Activated CD8-positive, alpha-beta T cell treated with anti-CD3 and anti-CD28 coated beads, Interleukin-2, amount 10 ng/mL, durations not matched to agents 7 days and 5 days (primary cell): Measurements from ENCODE around the gene DDX39A. TPM values are rescaled to one million over a fixed set of nuclear protein-coding genes. Genes with fewer than 3 reads are reported as not detected.
A peak's percentile ranks its signal among the peaks of the same experiment; 100 is the strongest.
"Not testable (repeated sequence)": the region's sequence is repeated elsewhere in the genome, so short reads cannot be mapped to it uniquely, and the experiment has no call there.

Experiments used
- ATAC-seq: fragments of 150-1000 bp; cut with Tn5 transposase; one replicate; pipeline ENCODE4 v1.10.0; 2021; ENCODE audit warnings: moderate library complexity
- CTCF ChIA-PET: fragments of 350-600 bp; sonication (Branson Sonifier 250); formaldehyde crosslinking; loops from one replicate; lab custom pipeline; 2021; ENCODE audit warnings: antibody characterized with exemption; lab: Charles Lee
- POLR2A ChIA-PET: fragments of 350-600 bp; sonication (Branson Sonifier 250); formaldehyde crosslinking; loops from one replicate; lab custom pipeline; 2021; ENCODE audit warnings: antibody characterized with exemption; lab: Charles Lee
- DNase-seq: peaks from one replicate; pipeline ENCODE4 v3.0.0-alpha.2; 2020
- H3K27ac Mint-ChIP-seq: one replicate; pipeline ENCODE4 v1.8.0; 2021; ENCODE audit warnings: mild to moderate bottlenecking, mixed read lengths
- H3K27me3 Mint-ChIP-seq: one replicate; pipeline ENCODE4 v1.8.0; 2021; ENCODE audit warnings: low read depth, mixed read lengths
- H3K36me3 Mint-ChIP-seq: one replicate; pipeline ENCODE4 v1.8.0; 2021; ENCODE audit warnings: low read depth, mixed read lengths
- H3K4me1 Mint-ChIP-seq: one replicate; pipeline ENCODE4 v1.8.0; 2021; ENCODE audit warnings: low read depth, mixed read lengths
- H3K4me3 Mint-ChIP-seq: one replicate; pipeline ENCODE4 v1.8.0; 2021; ENCODE audit warnings: mild to moderate bottlenecking, mixed read lengths
- H3K9me3 Mint-ChIP-seq: one replicate; pipeline ENCODE4 v1.8.0; 2022; ENCODE audit warnings: mixed read lengths; ENCODE audit not compliant: insufficient read depth
- total RNA-seq, 2 experiments: library from RNA; stranded (reverse); gene quantifications; one replicate each; pipeline ENCODE4 v1.2.3, GENCODE V29; 2021

Gene DDX39A
- total RNA-seq, 2 experiments from 2014 or later, result 309 to 313 TPM

DNA sequence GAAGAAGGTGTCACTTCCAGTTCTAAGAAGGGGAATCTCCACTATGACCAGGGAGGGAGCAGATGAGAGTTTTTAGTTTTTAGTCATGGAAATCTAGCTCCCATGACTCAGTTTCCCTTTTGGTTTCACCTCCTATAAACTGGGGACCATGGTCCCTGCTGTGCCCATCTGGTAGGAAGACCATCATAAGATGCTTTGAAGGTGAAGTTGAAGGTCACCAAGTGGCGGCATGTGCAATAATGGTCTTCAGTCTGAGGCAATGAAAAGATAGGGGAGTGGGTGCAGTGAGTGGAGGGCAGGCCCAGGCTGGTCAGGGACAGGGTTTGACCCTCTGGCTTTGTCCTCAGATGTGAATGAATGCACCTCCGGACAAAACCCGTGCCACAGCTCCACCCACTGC lies 22.4 kb downstream of the DDX39A start:
- ChIA-PET POLR2A (interaction anchor here (2.9 kb wide), 1 partner anchor 8 kb away, joined by 11 read pairs; no protein-coding TSS in a partner anchor), CTCF (interaction anchor here (1.4 to 1.7 kb wide), 2 partner anchors 10 to 35 kb away, joined by 4 to 5 read pairs; no protein-coding TSS in a partner anchor)
- not testable (repeated sequence) for DNase-seq, H3K4me3 Mint-ChIP-seq, H3K4me1 Mint-ChIP-seq, ATAC-seq, H3K27me3 Mint-ChIP-seq, H3K27ac Mint-ChIP-seq, H3K9me3 Mint-ChIP-seq
- H3K36me3 Mint-ChIP-seq, result peaks cover 68% of the 10 kb centered on the region

DNA sequence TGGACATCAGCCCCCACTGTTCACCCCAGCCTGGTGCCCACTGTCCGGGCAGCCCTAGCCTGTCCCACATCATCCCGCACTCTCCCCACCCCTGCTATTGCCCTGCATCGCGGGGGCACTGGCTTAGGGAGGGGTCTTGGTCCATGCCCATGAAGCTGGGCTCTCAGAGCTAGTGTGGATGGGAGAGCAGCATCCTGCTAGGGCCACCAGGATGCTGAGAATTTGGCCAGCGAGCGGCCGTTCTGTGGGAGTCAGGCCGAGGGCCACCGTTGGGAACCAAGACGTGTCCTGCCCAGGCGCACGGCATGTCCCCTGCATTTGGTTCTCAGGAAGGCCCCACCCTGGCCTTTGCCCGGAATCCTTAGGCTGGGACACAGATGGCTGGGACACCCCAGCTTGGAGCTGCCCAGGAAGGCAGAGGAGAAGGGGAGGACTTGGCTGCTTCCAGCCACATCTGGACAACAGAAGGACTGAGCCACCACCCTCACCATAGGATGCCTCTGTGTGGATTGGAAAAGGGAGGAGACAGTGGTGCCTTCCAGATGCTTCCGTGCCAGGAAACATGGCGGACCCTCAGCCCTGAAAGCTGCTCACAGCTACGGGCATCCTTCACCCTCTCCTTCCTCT lies 23.3 kb downstream of the DDX39A start:
- peak; percentile 7 for ATAC-seq
- peaks cover 66% of the 10 kb centered on the region for H3K36me3 Mint-ChIP-seq

DNA sequence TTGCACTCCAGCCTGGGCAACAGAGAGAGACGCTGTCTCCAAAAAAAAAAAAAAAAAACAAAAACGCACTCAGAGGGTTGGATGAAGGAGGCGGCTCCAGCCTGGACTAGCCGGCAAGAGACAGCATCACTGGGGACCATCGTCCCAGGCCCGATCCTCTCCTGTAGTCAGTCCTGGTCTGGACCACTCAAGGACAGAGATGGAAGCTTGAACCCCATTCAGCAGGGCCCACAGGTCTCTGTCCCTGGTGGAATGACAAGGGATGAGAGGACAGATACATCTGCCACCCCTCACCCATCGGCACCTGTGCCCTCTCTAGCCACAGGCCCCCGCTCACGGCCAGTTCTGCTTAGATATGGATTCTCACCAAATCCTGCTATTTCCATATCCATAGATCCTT lies 23.9 kb downstream of the DDX39A start:
- Mint-ChIP-seq H3K4me3 (no peak overlapping the region), H3K27me3 (no peaks in the 10 kb centered on the region), H3K9me3 (no peaks in the 10 kb centered on the region), H3K4me1 (peaks cover 10% of the 10 kb centered on the region), H3K36me3 (peaks cover 68% of the 10 kb centered on the region), H3K27ac (no peak overlapping the region)
- ATAC-seq, result peak; percentile 2
- CTCF ChIA-PET, result no interaction called here
- POLR2A ChIA-PET, result interaction anchor here (2.9 kb wide), 1 partner anchor 9 kb away, joined by 11 read pairs; no protein-coding TSS in a partner anchor
- no peak for DNase-seq

More for the DNA sequence above, 23.3 kb downstream of the DDX39A start:
- peaks cover 6% of the 10 kb centered on the region for H3K4me1 Mint-ChIP-seq
- no peak overlapping the region for H3K4me3 Mint-ChIP-seq
- DNase-seq, result no peak
- CTCF ChIA-PET, result no interaction called here
- no peaks in the 10 kb centered on the region for H3K27me3 Mint-ChIP-seq
- H3K27ac Mint-ChIP-seq, result no peak overlapping the region
- POLR2A ChIA-PET, result interaction anchor here (0.7 to 2.9 kb wide), 2 partner anchors 9 to 13 kb away, joined by 3 to 11 read pairs; no protein-coding TSS in a partner anchor
- no peaks in the 10 kb centered on the region for H3K9me3 Mint-ChIP-seq

DNA sequence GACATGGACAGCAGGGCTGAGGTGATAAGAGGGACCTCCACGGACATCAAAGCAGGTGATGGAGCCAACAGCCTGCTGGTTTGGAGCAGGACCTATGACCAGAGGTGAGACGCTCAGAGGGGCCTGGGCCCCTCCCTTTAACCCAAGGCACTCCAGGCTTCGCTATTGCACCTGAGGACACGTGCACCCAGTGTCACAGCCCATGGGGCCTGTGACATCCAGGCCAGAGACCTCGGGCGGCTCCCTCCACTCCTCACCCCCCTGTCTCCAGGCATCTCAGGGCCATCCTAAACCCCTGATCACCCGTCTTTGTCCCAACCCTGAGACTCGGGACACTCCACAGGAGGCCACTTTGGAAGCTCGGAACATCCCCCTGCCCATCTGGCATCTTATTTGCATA lies 25.0 kb downstream of the DDX39A start:
- H3K9me3 Mint-ChIP-seq, result no peaks in the 10 kb centered on the region
- no peak overlapping the region for H3K4me3 Mint-ChIP-seq

DNA sequence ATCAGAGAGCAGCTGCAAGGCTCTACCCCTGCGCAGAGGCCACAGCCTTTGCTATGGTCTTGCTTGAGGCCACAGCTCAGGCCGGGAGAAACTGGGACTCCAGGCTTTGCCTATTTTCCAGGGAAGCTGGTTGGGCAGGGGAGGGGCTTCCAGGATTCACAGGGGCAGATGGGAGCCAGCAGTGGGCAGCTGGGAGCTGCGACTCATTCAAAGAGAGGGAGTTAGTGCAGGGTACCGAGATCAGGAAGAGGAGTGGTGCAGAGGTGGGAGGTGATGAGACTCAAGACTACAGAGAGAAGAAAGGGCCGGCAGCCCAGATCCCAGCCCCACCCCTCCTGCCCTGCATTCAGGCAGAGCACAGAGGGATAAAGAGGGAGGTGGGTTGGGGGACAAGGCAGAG lies 25.8 kb downstream of the DDX39A start:
- Mint-ChIP-seq H3K4me1 (peaks cover 16% of the 10 kb centered on the region), H3K27me3 (no peaks in the 10 kb centered on the region), H3K9me3 (no peaks in the 10 kb centered on the region), H3K27ac (no peak overlapping the region), H3K4me3 (no peak overlapping the region), H3K36me3 (peaks cover 71% of the 10 kb centered on the region)
- ChIA-PET CTCF (interaction anchor here (1.1 kb wide), 1 partner anchor 12 kb away, joined by 6 read pairs; no protein-coding TSS in a partner anchor), POLR2A (interaction anchor here (1.3 to 1.5 kb wide), 3 partner anchors 11 to 30 kb away, joined by 3 to 4 read pairs (median 4); partner anchors contain the start of gene ADGRE5)
- peak; percentile 2 for ATAC-seq
- DNase-seq, result no peak

More for the DNA sequence above, 25.0 kb downstream of the DDX39A start:
- ATAC-seq (peak; percentile 4), DNase-seq (no peak)
- H3K27me3 Mint-ChIP-seq, result no peaks in the 10 kb centered on the region
- peaks cover 70% of the 10 kb centered on the region for H3K36me3 Mint-ChIP-seq
- H3K27ac Mint-ChIP-seq, result no peak overlapping the region
- POLR2A ChIA-PET, result interaction anchor here (0.9 to 2.9 kb wide), 3 partner anchors 11 to 38 kb away, joined by 3 to 11 read pairs (median 4); no protein-coding TSS in a partner anchor
- CTCF ChIA-PET, result interaction anchor here (1.0 to 1.4 kb wide), 2 partner anchors 12 to 34 kb away, joined by 3 read pairs; no protein-coding TSS in a partner anchor
- peaks cover 10% of the 10 kb centered on the region for H3K4me1 Mint-ChIP-seq

DNA sequence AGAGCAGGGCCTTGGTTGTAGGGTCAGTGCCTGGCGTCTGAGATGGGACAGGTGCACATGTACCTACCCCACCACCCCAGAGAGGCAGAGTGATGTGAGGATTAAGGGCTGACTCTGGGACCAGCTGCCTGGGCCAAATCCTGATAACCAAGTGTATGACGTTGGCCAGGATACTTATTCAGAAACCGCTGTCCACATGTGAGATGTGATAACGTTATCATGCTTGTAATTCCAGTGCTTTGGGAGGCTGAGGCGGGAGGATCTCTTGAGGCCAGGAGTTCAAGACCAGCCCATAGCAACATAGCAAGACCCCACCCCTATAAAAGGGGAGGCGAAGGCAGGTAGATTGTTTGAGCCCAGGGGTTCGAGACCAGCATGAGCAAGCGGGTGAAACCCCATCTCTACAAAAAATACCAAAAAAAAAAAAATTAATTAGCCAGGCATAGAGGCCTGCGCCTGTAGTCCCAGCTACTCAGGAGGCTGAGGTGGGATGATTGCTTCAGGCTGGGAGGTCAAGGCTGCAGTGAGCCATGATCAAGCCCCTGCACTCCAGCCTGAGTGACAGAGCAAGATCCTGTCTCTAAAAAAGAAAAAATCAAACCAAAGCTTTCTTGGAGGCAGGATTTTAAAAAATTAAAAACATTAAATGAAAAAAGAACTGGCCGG lies 27.9 kb downstream of the DDX39A start:
- ChIA-PET POLR2A (interaction anchor here (1.1 to 1.3 kb wide), 2 partner anchors 9 kb away, joined by 3 read pairs; no protein-coding TSS in a partner anchor), CTCF (interaction anchor here (1.3 to 1.8 kb wide), 2 partner anchors 8 to 15 kb away, joined by 3 to 6 read pairs; no protein-coding TSS in a partner anchor)
- Mint-ChIP-seq H3K27ac (no peak overlapping the region), H3K36me3 (peaks cover 65% of the 10 kb centered on the region), H3K4me1 (peaks cover 19% of the 10 kb centered on the region), H3K9me3 (no peaks in the 10 kb centered on the region), H3K27me3 (no peaks in the 10 kb centered on the region), H3K4me3 (no peak overlapping the region)
- ATAC-seq, result no peak
- DNase-seq, result no peak

DNA sequence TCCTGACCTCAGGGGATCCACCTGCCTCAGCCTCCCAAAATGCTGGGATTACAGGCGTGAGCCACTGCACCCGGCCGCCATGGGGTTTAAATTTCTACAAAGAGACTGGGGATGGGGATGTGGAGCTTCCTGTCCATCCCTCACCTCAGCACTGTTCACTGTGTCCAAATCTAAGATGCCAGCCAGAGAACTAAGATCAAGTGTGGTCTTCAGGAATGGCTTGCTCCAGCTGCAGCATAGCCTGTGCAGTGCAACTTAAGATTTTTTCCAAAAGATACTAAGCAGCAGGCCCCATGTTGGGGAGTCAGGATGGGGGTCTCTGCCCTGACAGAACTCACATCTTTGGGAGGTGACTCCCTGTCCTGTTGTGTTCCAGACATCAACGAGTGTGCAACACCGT lies 28.6 kb downstream of the DDX39A start:
- ATAC-seq (no peak), DNase-seq (no peak)
- H3K36me3 Mint-ChIP-seq, result peaks cover 60% of the 10 kb centered on the region
- no peak overlapping the region for H3K4me3 Mint-ChIP-seq
- H3K4me1 Mint-ChIP-seq, result peaks cover 20% of the 10 kb centered on the region
- ChIA-PET CTCF (interaction anchor here (1.8 kb wide), 1 partner anchor 16 kb away, joined by 6 read pairs; no protein-coding TSS in a partner anchor), POLR2A (interaction anchor here (1.0 to 1.3 kb wide), 3 partner anchors 9 to 27 kb away, joined by 3 read pairs; partner anchors contain the start of gene ADGRE5)
- no peak overlapping the region for H3K27ac Mint-ChIP-seq
- H3K9me3 Mint-ChIP-seq, result no peaks in the 10 kb centered on the region
- H3K27me3 Mint-ChIP-seq, result no peaks in the 10 kb centered on the region

DNA sequence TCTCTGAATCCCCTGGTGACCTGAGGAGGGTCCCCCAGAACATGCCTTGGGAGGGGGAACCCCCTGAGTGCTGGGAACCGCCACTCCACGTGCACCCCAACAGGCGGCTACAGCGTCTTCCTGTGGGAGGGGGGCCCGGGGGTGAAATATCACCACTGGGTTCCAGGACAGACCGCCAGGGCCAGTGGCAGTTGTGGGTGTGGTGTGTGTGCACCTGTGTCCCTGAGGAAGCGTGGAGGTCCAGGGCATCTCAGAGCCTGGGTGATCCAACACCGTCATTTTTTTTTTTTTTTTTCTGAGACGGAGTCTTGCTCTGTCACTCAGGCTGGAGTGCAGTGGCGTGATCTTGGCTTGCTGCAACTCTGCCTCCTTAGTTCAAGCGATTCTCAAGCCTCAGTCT lies 33.6 kb downstream of the DDX39A start:
- Mint-ChIP-seq H3K27me3 (no peaks in the 10 kb centered on the region), H3K36me3 (peaks cover 60% of the 10 kb centered on the region), H3K4me1 (peaks cover 32% of the 10 kb centered on the region), H3K27ac (peak overlapping the region; percentile 89), H3K9me3 (no peaks in the 10 kb centered on the region), H3K4me3 (peak overlapping the region; percentile 86)
- ChIA-PET CTCF (interaction anchor here (1.3 to 7.4 kb wide), 2 partner anchors 21 to 249 kb away, joined by 4 to 135 read pairs; partner anchors contain the start of gene ASF1B), POLR2A (interaction anchor here (1.0 to 7.6 kb wide), 3 partner anchors 11 to 124 kb away, joined by 3 to 415 read pairs (median 15); no protein-coding TSS in a partner anchor)
- no peak for DNase-seq
- ATAC-seq, result no peak

DNA sequence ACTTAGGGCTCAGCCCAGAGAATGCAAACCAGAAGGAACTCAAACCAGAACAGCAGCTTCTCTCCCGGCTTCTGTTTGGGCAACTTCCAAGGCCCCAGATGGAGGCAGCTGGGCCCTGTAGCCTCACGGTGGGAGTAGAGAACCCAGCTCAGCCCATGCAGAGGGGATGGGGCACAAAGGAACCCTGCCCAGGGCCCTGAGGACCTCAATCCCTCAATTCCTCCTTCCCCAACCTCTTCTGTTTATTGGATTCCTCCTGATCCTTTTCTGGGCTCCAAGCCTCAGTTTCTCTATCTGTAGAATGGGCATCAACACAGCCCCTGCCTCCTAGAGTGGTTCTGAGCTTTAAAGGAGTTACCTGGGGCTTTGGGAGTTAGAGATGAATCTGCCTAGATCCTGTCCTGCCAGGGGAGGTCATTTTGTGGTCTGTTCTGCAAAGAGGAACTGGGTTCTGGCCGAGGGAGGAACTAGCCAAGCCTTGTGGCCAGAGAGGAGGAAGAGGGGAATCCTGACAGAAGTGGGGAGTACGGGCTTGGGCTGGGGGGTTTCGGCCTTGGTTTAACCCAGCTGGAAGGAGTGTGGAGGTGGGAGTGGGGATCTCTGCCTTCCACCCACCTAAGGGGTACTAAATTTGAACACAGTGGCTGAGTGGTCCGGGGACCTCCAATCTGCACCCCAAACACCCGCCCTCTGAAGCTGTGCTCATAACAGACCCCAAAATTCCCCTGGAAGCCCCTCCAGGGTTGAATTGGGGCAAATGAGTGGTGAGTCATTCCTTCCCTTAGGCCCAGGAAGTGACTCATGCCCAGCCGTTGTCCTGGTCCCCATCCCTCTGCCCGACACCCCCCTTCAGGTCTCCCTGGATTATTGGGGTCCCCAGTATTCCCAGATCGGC lies 35.2 kb downstream of the DDX39A start:
- DNase-seq (peak; percentile 70), ATAC-seq (peak; percentile 10)
- Mint-ChIP-seq H3K27me3 (no peaks in the 10 kb centered on the region), H3K27ac (peak overlapping the region; percentile 89), H3K4me1 (peaks cover 45% of the 10 kb centered on the region), H3K4me3 (peak overlapping the region; percentile 86), H3K36me3 (peaks cover 54% of the 10 kb centered on the region), H3K9me3 (no peaks in the 10 kb centered on the region)
- ChIA-PET POLR2A (interaction anchor here (0.6 to 7.6 kb wide), 6 partner anchors 9 to 88 kb away, joined by 3 to 415 read pairs (median 15); partner anchors contain the start of gene DDX39A), CTCF (interaction anchor here (0.6 to 7.4 kb wide), 9 partner anchors 8 to 247 kb away, joined by 3 to 135 read pairs (median 7); partner anchors contain the start of gene ASF1B)

DNA sequence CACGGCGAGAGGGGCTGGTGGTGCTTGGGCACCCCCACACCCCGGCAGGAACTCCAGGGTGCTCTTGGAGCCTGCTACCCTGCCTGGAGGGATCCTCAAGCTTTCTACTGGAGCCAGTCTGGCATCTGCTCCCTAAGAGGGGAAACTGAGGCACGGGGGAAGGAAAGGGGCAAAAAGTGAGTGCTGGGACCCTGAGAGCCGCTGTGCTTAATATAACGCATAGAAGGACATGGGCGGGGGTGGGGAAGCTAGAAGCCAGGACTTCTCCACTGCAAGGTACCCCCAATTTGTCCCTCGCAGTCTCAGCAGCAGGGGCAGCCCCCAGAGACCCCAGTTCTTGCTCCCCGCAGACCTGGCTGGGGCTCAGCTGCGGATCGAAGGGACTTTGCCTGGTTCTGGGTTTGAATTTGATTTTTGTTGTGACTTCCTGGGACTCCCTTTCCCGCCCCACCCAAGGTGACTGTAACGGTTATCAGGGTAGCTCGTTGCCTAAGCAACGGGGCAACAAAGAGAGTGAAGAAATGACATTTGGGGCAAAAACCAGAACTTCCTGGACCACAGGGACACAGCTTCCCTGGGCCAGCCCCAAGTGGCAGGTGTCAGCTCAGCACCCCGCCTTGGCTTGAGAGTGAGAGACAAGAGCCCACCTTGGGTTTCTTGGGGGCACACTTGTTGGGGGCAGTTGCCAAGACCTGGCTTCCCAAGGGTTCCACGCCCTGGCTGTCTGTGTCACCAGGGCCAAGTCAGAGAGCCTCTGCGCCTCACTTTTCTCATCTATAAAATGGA lies 37.3 kb downstream of the DDX39A start:
- Mint-ChIP-seq H3K4me1 (peaks cover 43% of the 10 kb centered on the region), H3K4me3 (peak overlapping the region; percentile 86), H3K36me3 (peaks cover 40% of the 10 kb centered on the region), H3K9me3 (no peaks in the 10 kb centered on the region), H3K27ac (peak overlapping the region; percentile 89), H3K27me3 (no peaks in the 10 kb centered on the region)
- DNase-seq (peak; percentile 92), ATAC-seq (peak; percentile 30)
- POLR2A ChIA-PET, result interaction anchor here (0.6 to 7.6 kb wide), 29 partner anchors 8 to 1217 kb away, joined by 3 to 415 read pairs (median 4); partner anchors contain the start of genes ASF1B and DDX39A
- CTCF ChIA-PET, result interaction anchor here (1.2 to 7.4 kb wide), 8 partner anchors 12 to 245 kb away, joined by 3 to 135 read pairs (median 22); partner anchors contain the start of gene ASF1B
